GM12878 (cell line): Measurements from ENCODE around the gene VSX2.

Source experiments
- EP300 ChIP-seq, 2 experiments: fragments of 150-350 bp in 1 of 2; IDR thresholded peaks; 2 replicates each; pipeline ENCODE4 v1.6.1; 2011 to 2012; ENCODE audit warnings: low read depth in 2 of 2, low read length in 2 of 2, borderline replicate concordance in 1 of 2, improper control_type of control experiment in 1 of 2, inconsistent platforms in 1 of 2; ENCODE audit not compliant: control insufficient read depth in 1 of 2
- KDM1A ChIP-seq: fragments of 200-600 bp; sonication (generic); IDR thresholded peaks from 2 replicates; pipeline ENCODE4 v1.6.1; 2016; ENCODE audit warnings: borderline replicate concordance
- NRF1 ChIP-seq: conservative IDR thresholded peaks from 2 replicates; pipeline ENCODE4 v1.6.1; 2011; ENCODE audit warnings: mild to moderate bottlenecking, low read depth, low read length, improper control_type of control experiment

- TF ChIP-seq NRF1 (no peak), EP300 (IDR thresholded peaks at IDR 0.05; ENCODE audit: borderline replicate concordance in 1 of 2, control insufficient read depth in 1 of 2, low read depth in 2 of 2, low read length in 2 of 2) (no peak), KDM1A (no peak)
These were observed 21.4 kb upstream of the VSX2 start for GRCh38 chr14:74217672-74218448.
